Stimulated activated naive CD4-positive, alpha-beta T cell (primary cell): Measurements from ENCODE around the gene PKNOX2.

Source experiments
- DNase-seq, 6 experiments: peaks; one replicate each; lab custom pipeline; 2025; lab: John Stamatoyannopoulos, UW

PKNOX2 gene

GRCh38 chr11:125341676-125342075 lies 177.1 kb downstream of the PKNOX2 start:
- DNase-seq: no peak

- no peak for DNase-seq
Observed at GRCh38 chr11:125342281-125342930, 177.9 kb downstream of the PKNOX2 start.

- no peak for DNase-seq
Observed at GRCh38 chr11:125343086-125343717, 178.7 kb downstream of the PKNOX2 start.

GRCh38 chr11:125343718-125344131 lies 179.2 kb downstream of the PKNOX2 start:
- DNase-seq: no peak

- no peak for DNase-seq
Observed at GRCh38 chr11:125344846-125345420, 180.4 kb downstream of the PKNOX2 start.

- DNase-seq: peak in 3 of 6 experiments; percentile 6 to 13 (median 11)
Observed at GRCh38 chr11:125345421-125346178, 181.0 kb downstream of the PKNOX2 start.

- DNase-seq: no peak
Observed at GRCh38 chr11:125346179-125346530, 181.6 kb downstream of the PKNOX2 start.

- no peak for DNase-seq
Observed at GRCh38 chr11:125346565-125347260, 182.2 kb downstream of the PKNOX2 start.

GRCh38 chr11:125347261-125347585 lies 182.7 kb downstream of the PKNOX2 start:
- no peak for DNase-seq

- DNase-seq: no peak
Observed at GRCh38 chr11:125348141-125348651, 183.6 kb downstream of the PKNOX2 start.

- DNase-seq: peak in 3 of 6 experiments; percentile 9 to 32 (median 13)
Observed at GRCh38 chr11:125348674-125349309, 184.2 kb downstream of the PKNOX2 start.

- DNase-seq: no peak
Observed at GRCh38 chr11:125350206-125351032, 185.9 kb downstream of the PKNOX2 start.

- DNase-seq: no peak
Observed at GRCh38 chr11:125351033-125351867, 186.7 kb downstream of the PKNOX2 start.

- no peak for DNase-seq
Observed at GRCh38 chr11:125351868-125352250, 187.3 kb downstream of the PKNOX2 start.

- DNase-seq: no peak
Observed at GRCh38 chr11:125356797-125357196, 192.2 kb downstream of the PKNOX2 start.

GRCh38 chr11:125357551-125357950 lies 193.0 kb downstream of the PKNOX2 start:
- DNase-seq: no peak

- DNase-seq: no peak
Observed at GRCh38 chr11:125358254-125358840, 193.8 kb downstream of the PKNOX2 start.

- no peak for DNase-seq
Observed at GRCh38 chr11:125359130-125359529, 194.6 kb downstream of the PKNOX2 start.

GRCh38 chr11:125360066-125360465 lies 195.5 kb downstream of the PKNOX2 start:
- no peak for DNase-seq
